K562 (cell line): ENCODE results near the gene CCDC159.

ENCODE experiments used
- EZH2 ChIP-seq: IDR thresholded peaks from 2 replicates; pipeline ENCODE4 v1.6.1; 2012; ENCODE audit warnings: low read depth, mild to moderate bottlenecking, inconsistent platforms, low read length, borderline replicate concordance
- JUNB ChIP-seq: fragments of 450-650 bp; formaldehyde crosslinking; conservative IDR thresholded peaks from 2 replicates; pipeline ENCODE4 v1.4.0; 2020; ENCODE audit warnings: mild to moderate bottlenecking
- MAX ChIP-seq: sonication (generic); formaldehyde crosslinking; IDR thresholded peaks from 2 replicates; pipeline ENCODE4 v1.9.0; 2022; ENCODE audit warnings: mild to moderate bottlenecking, missing genetic modification reagents
- PHF8 ChIP-seq: fragments of 200-600 bp; sonication (generic); IDR thresholded peaks from 2 replicates; pipeline ENCODE4 v1.6.1; 2012; ENCODE audit warnings: mixed run types, mild to moderate bottlenecking, inconsistent platforms, low read length, moderate library complexity, borderline replicate concordance
- TFE3 ChIP-seq: fragments of 450-650 bp; formaldehyde crosslinking; IDR thresholded peaks from 2 replicates; pipeline ENCODE4 v1.4.0; 2020; ENCODE audit warnings: mild to moderate bottlenecking, mixed read lengths

GRCh38 chr19:11363881-11364280 lies 17.6 kb downstream of the CCDC159 start:
- no peak for TF ChIP-seq MAX (CRISPR knock-in tag)
- no peak for TF ChIP-seq PHF8
- TF ChIP-seq EZH2, result no peak
- TF ChIP-seq TFE3 (CRISPR knock-in tag), result no peak
- no peak for TF ChIP-seq JUNB (CRISPR knock-in tag)
